SK-N-MC (cell line): ENCODE measurements around the gene SLC17A1.

Source experiments
- EZH2 ChIP-seq: fragments of 200-600 bp; sonication (generic); IDR thresholded peaks from one replicate; pipeline ENCODE4 v1.6.1; 2017; ENCODE audit warnings: antibody characterized with exemption
- FOXP2 ChIP-seq: optimal IDR thresholded peaks from 2 replicates; pipeline ENCODE3; 2011; ENCODE audit warnings: mild to moderate bottlenecking, moderate library complexity; ENCODE audit not compliant: insufficient read depth; ENCODE audit errors: extremely low read length, control extremely low read depth
- POLR2AphosphoS5 ChIP-seq: IDR thresholded peaks from 2 replicates; pipeline ENCODE4 v1.6.1; 2012; ENCODE audit warnings: mild to moderate bottlenecking, low read depth, low read length, borderline replicate concordance

DNA sequence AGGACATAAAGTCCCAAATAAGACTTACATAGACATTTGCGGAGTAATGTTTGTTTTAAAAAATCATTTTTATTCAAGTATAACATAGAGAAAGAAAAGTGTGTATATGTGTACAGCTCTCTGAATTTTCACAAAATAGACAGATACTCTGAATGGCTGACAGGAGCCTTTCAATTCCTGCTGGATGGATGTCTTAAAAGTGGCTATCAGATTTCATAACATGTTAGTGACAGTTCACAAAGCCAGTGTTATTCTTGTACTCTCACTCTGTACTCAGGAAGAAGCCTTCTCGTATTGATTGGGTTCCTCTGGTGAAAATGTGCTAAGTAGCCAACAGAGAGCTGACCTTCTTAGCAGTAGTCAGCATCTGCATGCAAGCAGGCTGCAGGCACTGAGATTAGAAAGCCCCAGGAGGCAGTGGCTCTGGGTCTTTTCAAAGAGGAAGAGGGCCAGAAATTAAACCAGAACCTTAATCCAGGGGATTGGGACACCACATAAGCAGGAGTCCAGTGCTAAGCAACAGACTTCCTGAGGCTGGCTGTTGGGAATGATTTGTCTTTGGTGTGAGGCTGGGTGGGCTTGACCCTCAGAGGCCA lies 57.6 kb downstream of the SLC17A1 start:
- TF ChIP-seq EZH2 = no peak
- no peak for TF ChIP-seq POLR2AphosphoS5
- no peak for TF ChIP-seq FOXP2
